K562 (cell line): ENCODE measurements around the gene KEL. TPM values are rescaled to one million over a fixed set of nuclear protein-coding genes. Genes with fewer than 3 reads are reported as not detected.

Experiments used
- ATAC-seq: fragments of 200-7000 bp; cut with Tn5 transposase; 3 replicates; pipeline ENCODE4 v1.9.1; 2020; ENCODE audit warnings: moderate library complexity
- BruUV-seq: library from RNA; stranded (reverse); fragments of 400-500 nt; replicated peaks from 2 replicates; lab custom pipeline; 2021; lab: Mats Ljungman, UMichigan
- CTCF ChIA-PET: fragments of 300-600 bp; formaldehyde crosslinking; extraction: SDS; loops from one replicate; lab custom pipeline; 2021; ENCODE audit warnings: low intra/inter-chr PET ratio; lab: Yijun Ruan, JAX
- POLR2A ChIA-PET: fragments of 300-600, 350-650 bp; sonication (Branson Sonifier 250); formaldehyde crosslinking; extraction: SDS; loops from one replicate; lab custom pipeline; 2021; ENCODE audit warnings: antibody characterized with exemption, inconsistent platforms; lab: Yijun Ruan, JAX
- DNase-seq, 4 experiments: peaks; one replicate each; pipeline versions ENCODE4 v3.0.0 to v3.0.0-alpha.2; 2011 to 2018; ENCODE audit warnings: low spot score in 3 of 4, mixed read lengths in 3 of 4; ENCODE audit errors: extremely low read depth in 1 of 4
- FAIRE-seq: peaks from 2 replicates; lab custom pipeline; 2011; peaks lifted over from hg19 to GRCh38; lab: Jason Lieb, UNC
- H2AFZ ChIP-seq: 2 replicates; pipeline ENCODE4 v1.6.0; 2011; ENCODE audit warnings: low read depth, low read length, control low read depth, inconsistent platforms
- H3K27ac ChIP-seq: fragments of 200-600 bp; 3 replicates; pipeline ENCODE4 v1.8.0; 2011; ENCODE audit warnings: low read depth, mild to moderate bottlenecking, control low read depth, inconsistent platforms, low read length, moderate library complexity, mixed read lengths; ENCODE audit errors: extremely low read depth
- H3K27me3 ChIP-seq, 2 experiments: fragments of 300-600 bp in 1 of 2; 2 replicates in 1 of 2; 3 replicates in 1 of 2; pipeline versions ENCODE4 v1.6.0 to v1.8.0; 2011; ENCODE audit warnings: inconsistent platforms in 2 of 2, low read length in 2 of 2, mild to moderate bottlenecking in 1 of 2, mixed read lengths in 1 of 2, moderate library complexity in 1 of 2; ENCODE audit not compliant: control insufficient read depth in 2 of 2, insufficient read depth in 2 of 2
- H3K36me3 ChIP-seq: fragments of 300-600 bp; 3 replicates; pipeline ENCODE4 v1.8.0; 2011; ENCODE audit warnings: mild to moderate bottlenecking, low read length, inconsistent platforms; ENCODE audit not compliant: control insufficient read depth, insufficient read depth
- H3K4me1 ChIP-seq, 2 experiments: fragments of 200-600 bp in 1 of 2; replicated peaks in 1 of 2; 2 replicates in 1 of 2; 3 replicates in 1 of 2; pipeline versions ENCODE4 v1.5.1 to v1.8.0; 2011; ENCODE audit warnings: inconsistent platforms in 2 of 2, low read length in 2 of 2, mild to moderate bottlenecking in 1 of 2, mixed read lengths in 1 of 2, moderate library complexity in 1 of 2; ENCODE audit not compliant: control insufficient read depth in 2 of 2, insufficient read depth in 2 of 2
- H3K4me2 ChIP-seq: 2 replicates; pipeline ENCODE4 v1.6.1; 2011; ENCODE audit warnings: low read length, control low read depth, inconsistent platforms, mixed read lengths; ENCODE audit not compliant: insufficient read depth
- H3K4me3 ChIP-seq: fragments of 200-600 bp; sonication (generic), shearing (Covaris generic); 2 replicates; pipeline ENCODE4 v1.5.1; 2016; ENCODE audit warnings: control low read depth, inconsistent platforms
- H3K79me2 ChIP-seq: fragments of 200-600 bp; 3 replicates; pipeline ENCODE4 v1.8.0; 2011; ENCODE audit warnings: low read length, inconsistent platforms; ENCODE audit not compliant: control insufficient read depth, insufficient read depth
- H3K9ac ChIP-seq, 2 experiments: 2 replicates each; pipeline versions ENCODE4 v1.6.0 to v1.6.1; 2011; ENCODE audit warnings: low read depth in 2 of 2, low read length in 2 of 2, control low read depth in 1 of 2, inconsistent platforms in 1 of 2, mild to moderate bottlenecking in 1 of 2, mixed read lengths in 1 of 2; ENCODE audit not compliant: insufficient read depth in 1 of 2
- H3K9me1 ChIP-seq: one replicate; pipeline ENCODE4 v1.6.0; 2011; ENCODE audit warnings: inconsistent platforms, mild to moderate bottlenecking, low read length, moderate library complexity; ENCODE audit not compliant: control insufficient read depth, insufficient read depth
- H3K9me3 ChIP-seq: replicated peaks from 2 replicates; pipeline ENCODE4 v1.5.1; 2011; ENCODE audit warnings: low read depth, low read length, inconsistent platforms; ENCODE audit not compliant: control insufficient read depth, insufficient read depth
- H4K20me1 ChIP-seq: replicated peaks from 2 replicates; pipeline ENCODE4 v1.6.1; 2011; ENCODE audit warnings: low read length, inconsistent platforms, mixed read lengths; ENCODE audit not compliant: control insufficient read depth, insufficient read depth
- CHD1 ChIP-seq: fragments of 200-600 bp; sonication (generic); IDR thresholded peaks from one replicate; pipeline ENCODE4 v1.6.1; 2012; ENCODE audit warnings: mild to moderate bottlenecking, moderate library complexity, low read length, inconsistent platforms
- PHB ChIP-seq: fragments of 250-450 bp; sonication (Bioruptor Pico); IDR thresholded peaks from 2 replicates; pipeline ENCODE4 v1.5.0; 2021
- RERE ChIP-seq: sonication (generic); formaldehyde crosslinking; IDR thresholded peaks from 2 replicates; pipeline ENCODE4 v1.8.0; 2023; ENCODE audit warnings: missing genetic modification reagents, mild to moderate bottlenecking, borderline replicate concordance
- ZNF76 ChIP-seq: fragments of 250-450 bp; sonication (Bioruptor Pico); IDR thresholded peaks from 2 replicates; pipeline ENCODE4 v1.4.0; 2020; ENCODE audit warnings: mild to moderate bottlenecking, moderate library complexity, borderline replicate concordance
- WGBS: fragments of 100-300 bp; shearing (Covaris generic); methylation state at CpG from one replicate; pipeline ENCODE4 v1.1.6; 2016; ENCODE audit warnings: low coverage, mixed read lengths; ENCODE audit not compliant: insufficient coverage; ENCODE audit errors: missing lambda C conversion rate; 5-methylcytosine and 5-hydroxymethylcytosine counted together
- in situ Hi-C: fragments of 300-500 bp; cut with MboI; formaldehyde crosslinking; loops from 4 replicates; pipeline ENCODE4 v1.15.0; 2018; ENCODE audit warnings: inconsistent platforms, mixed read lengths
- intact Hi-C: fragments of 100-400 bp; cut with micrococcal nuclease; formaldehyde crosslinking; loops from 2 replicates; pipeline ENCODE4 v1.14.2; 2022
- polyA plus RNA-seq, 8 experiments: library from polyadenylated mRNA; depleted of rRNA in 4 of 8; stranded (reverse) in 5 of 8; unstranded in 3 of 8; fragments of >200 nt; fragmentation: Nextera tagmentation in 2 of 8; fragmentation: Illumina TruSeq in 1 of 8; extraction: Ambion mirVana in 2 of 8; extraction: Trizol in 1 of 8; gene quantifications; 2 replicates each; pipeline versions ENCODE4 v1.2.1 to v1.2.3, GENCODE V29; 2011 to 2014; ENCODE audit warnings: inconsistent platforms in 1 of 8, missing spikeins in 1 of 8
- total RNA-seq, 7 experiments: library from RNA; depleted of rRNA in 6 of 7; stranded (reverse); fragments of >200 nt in 6 of 7; fragmentation: Illumina TruSeq in 2 of 7; extraction: Trizol in 2 of 7; gene quantifications; 2 replicates each; pipeline versions ENCODE4 v1.2.1 to v1.2.3, GENCODE V29; 2011 to 2021; ENCODE audit warnings: low replicate concordance in 1 of 7

KEL gene
- total and polyA plus RNA-seq, 9 of the 15 experiments (the other 6 are each of a cell fraction or from before 2014, with no cell fraction given): 9.0 to 47.4 (median 22.2) TPM

DNA sequence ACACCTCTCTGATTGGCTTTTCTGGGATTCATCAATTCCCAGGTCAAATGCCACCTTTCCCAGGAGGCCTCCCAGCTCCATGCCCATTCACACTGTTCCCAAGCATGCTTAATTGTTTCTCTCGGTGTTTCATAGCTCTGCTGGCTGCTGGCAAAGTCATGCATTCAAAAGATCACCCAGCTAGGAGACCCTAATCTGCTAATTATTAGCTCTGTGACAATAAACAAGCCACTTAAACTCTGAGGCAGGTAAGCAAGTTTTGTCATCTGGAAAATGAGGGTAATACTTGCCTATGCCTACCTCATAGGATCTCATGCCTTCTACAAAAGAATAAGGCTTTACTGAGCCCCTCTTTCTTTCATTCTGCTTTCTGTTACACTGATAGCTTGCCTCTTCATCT, 828 bp upstream of the KEL start:
- 0% methylated on average over 1 of the region's 1 CpG for WGBS
- Histone ChIP-seq H3K36me3 (peaks cover 24% of the 10 kb centered on the region), H3K9me1 (no peaks in the 10 kb centered on the region), H3K4me2 (no peak overlapping the region; the same call in 1 of the 2 replicates), H3K4me3 (no peak overlapping the region), H4K20me1 (peaks cover 9% of the 10 kb centered on the region), H3K9me3 (no peaks in the 10 kb centered on the region), H3K79me2 (peaks cover 25% of the 10 kb centered on the region), H3K9ac (peak overlapping the region in 1 of 2 experiments; percentile 73; a peak in 1 of 4 replicates), H3K27ac (peak overlapping the region; percentile 74; the same call in 2 of the 3 replicates), H3K4me1 (peaks cover 28 to 62% of the 10 kb centered on the region in 2 experiments), H3K27me3 (no peaks in the 10 kb centered on the region), H2AFZ (peak overlapping the region; percentile 57)
- BruUV-seq: no TSS peak
- ATAC-seq (no peak), FAIRE-seq (no peak), DNase-seq (no peak)
- in situ Hi-C loops: no loop called here
- intact Hi-C loops: loop anchor here (2.0 kb wide), 1 partner anchor 40 kb away; no protein-coding TSS in a partner anchor
- no peak for TF ChIP-seq ZNF76
- TF ChIP-seq CHD1: no peak
- TF ChIP-seq PHB (CRISPR knock-in tag): no peak
- ChIA-PET POLR2A (interaction anchor here (3.1 kb wide), 1 partner anchor 16 kb away, joined by 13 read pairs; no protein-coding TSS in a partner anchor), CTCF (no interaction called here)

DNA sequence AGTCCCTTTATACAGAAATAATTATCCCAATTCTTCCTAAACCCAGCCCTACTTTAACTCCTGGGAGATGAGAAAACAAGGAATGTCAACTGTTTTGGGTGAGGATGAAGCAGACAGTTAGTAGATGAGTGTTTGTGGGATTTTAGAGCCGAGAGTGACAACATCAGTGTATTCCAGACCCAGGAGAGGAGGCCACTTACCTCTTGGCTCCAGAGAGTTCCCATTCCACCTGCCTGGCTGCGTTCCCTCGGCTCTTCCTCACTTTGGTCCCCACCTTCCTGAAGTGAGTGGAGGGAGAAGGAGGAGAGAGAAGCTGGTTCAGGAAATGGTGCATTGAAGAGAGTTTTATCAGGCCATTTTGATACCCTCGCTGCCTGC, 579 bp downstream of the KEL start:
- Histone ChIP-seq H3K4me1 (peaks cover 41 to 76% of the 10 kb centered on the region in 2 experiments), H4K20me1 (peaks cover 15% of the 10 kb centered on the region), H3K79me2 (peaks cover 25% of the 10 kb centered on the region), H3K9me3 (no peaks in the 10 kb centered on the region), H3K27me3 (no peaks in the 10 kb centered on the region), H3K36me3 (peaks cover 38% of the 10 kb centered on the region), H3K4me2 (peak overlapping the region; percentile 98), H3K9ac (peak overlapping the region; percentile 73 to 75; a peak in 3 of 4 replicates), H3K4me3 (peak overlapping the region; percentile 56), H3K27ac (peak overlapping the region; percentile 74; the same call in 2 of the 3 replicates), H3K9me1 (no peaks in the 10 kb centered on the region), H2AFZ (peak overlapping the region; percentile 91)
- FAIRE-seq (no peak), ATAC-seq (peak; percentile 3), DNase-seq (no peak)
- in situ Hi-C loops (no loop called here), intact Hi-C loops (loop anchor here (1.0 to 2.0 kb wide), 4 partner anchors 23 to 107 kb away; partner anchors contain the start of gene LLCFC1)
- ChIA-PET CTCF (interaction anchor here (1.3 to 3.1 kb wide), 2 partner anchors 42 to 81 kb away, joined by 4 to 15 read pairs; no protein-coding TSS in a partner anchor), POLR2A (interaction anchor here (0.6 to 3.1 kb wide), 9 partner anchors 9 to 102 kb away, joined by 3 to 13 read pairs (median 6); no protein-coding TSS in a partner anchor)
- TSS peak; percentile 52 for BruUV-seq
- WGBS: 2% methylated on average over 4 of the region's 4 CpGs
- TF ChIP-seq RERE (CRISPR knock-in tag): no peak
